Activated T-helper 1 cell treated with anti-CD3 and anti-CD28 coated beads, Interleukin-12 subunit alpha, Interleukin-12 subunit beta, Interleukin-2, Interleukin-4 antibody, amounts not matched to agents 30 ng/mL and 10 ng/mL and 1 ng/mL, durations not matched to agents 14 hours and 24 hours and 36 hours (primary cell): Measurements from ENCODE around the gene SPARCL1. TPM values are rescaled to one million over a fixed set of nuclear protein-coding genes. Genes with fewer than 3 reads are reported as not detected.

ENCODE experiments used
- total RNA-seq: library from RNA; stranded (reverse); gene quantifications from 2 replicates; pipeline ENCODE4 v1.2.3, GENCODE V29; 2022

Gene SPARCL1
- total RNA-seq, 1 donor from 2014 or later: not detected

Other genes starting within 250 kb of the SPARCL1 start
- gene HSD17B13, start 206.5 kb downstream of the SPARCL1 start, total RNA-seq: 0.10 TPM in 1 of 2 replicates, not detected in the other
- 12.1 and 12.7 TPM in 2 replicates for gene HSD17B11, start 138.2 kb downstream of the SPARCL1 start, total RNA-seq
- gene NUDT9, start 106.8 kb downstream of the SPARCL1 start, total RNA-seq: 13.9 and 14.6 TPM in 2 replicates
- gene DSPP, start 79.2 kb upstream of the SPARCL1 start, total RNA-seq: not detected in 2 replicates
- not detected in 2 replicates for gene DMP1, start 120.9 kb upstream of the SPARCL1 start, total RNA-seq